Activated T-cell treated with anti-CD3 and anti-CD28 coated beads, Interleukin-2, amount 50 U/mL, for 1 hour (primary cell): Measurements from ENCODE around the gene KMT5C.
"Not testable (repeated sequence)": the region's sequence is repeated elsewhere in the genome, so short reads cannot be mapped to it uniquely, and the experiment has no call there.

Experiments used
- DNase-seq: peaks from one replicate; pipeline ENCODE4 v3.0.0-alpha.2; 2020

KMT5C gene

GRCh38 chr19:55320844-55321419 lies 18.7 kb upstream of the KMT5C start:
- DNase-seq = no peak

- DNase-seq = no peak
Observed at GRCh38 chr19:55321466-55322137, 18.1 kb upstream of the KMT5C start.

- no peak for DNase-seq
Observed at GRCh38 chr19:55322204-55322885, 17.3 kb upstream of the KMT5C start.

- DNase-seq = no peak
Observed at GRCh38 chr19:55324662-55325061, 15.0 kb upstream of the KMT5C start.

GRCh38 chr19:55325172-55325571 lies 14.5 kb upstream of the KMT5C start, which contains the start of gene TMEM150B:
TSS of gene TMEM150B (minus strand) at chr19:55325341. CDS start at chr19:55321036, 4,305 bp downstream.
- DNase-seq = no peak

- not testable (repeated sequence) for DNase-seq
Observed at GRCh38 chr19:55328774-55329318, 10.8 kb upstream of the KMT5C start.

- DNase-seq = not testable (repeated sequence)
Observed at GRCh38 chr19:55329791-55330190, 9.9 kb upstream of the KMT5C start.

GRCh38 chr19:55333870-55334269 lies 5.8 kb upstream of the KMT5C start:
- DNase-seq = no peak

GRCh38 chr19:55336101-55336500 lies 3.6 kb upstream of the KMT5C start:
- DNase-seq = no peak

- DNase-seq = no peak
Observed at GRCh38 chr19:55339889-55340783, 460 bp downstream of the KMT5C start.

GRCh38 chr19:55340784-55341147 lies 1.1 kb downstream of the KMT5C start:
- peak; percentile 33 for DNase-seq

- DNase-seq = peak; percentile 51
Observed at GRCh38 chr19:55341171-55341588, 1.5 kb downstream of the KMT5C start.

- DNase-seq = no peak
Observed at GRCh38 chr19:55341595-55342531, 2.2 kb downstream of the KMT5C start.

GRCh38 chr19:55344444-55344843 lies 4.8 kb downstream of the KMT5C start:
- DNase-seq = no peak

GRCh38 chr19:55345101-55345817 lies 5.6 kb downstream of the KMT5C start:
- DNase-seq = no peak

GRCh38 chr19:55345818-55346724 lies 6.4 kb downstream of the KMT5C start:
- no peak for DNase-seq

- no peak for DNase-seq
Observed at GRCh38 chr19:55346725-55347441, 7.2 kb downstream of the KMT5C start.

GRCh38 chr19:55347442-55348009 lies 7.8 kb downstream of the KMT5C start:
- no peak for DNase-seq
